HFFc6 (cell line): Measurements from ENCODE around the gene TBC1D22B. TPM values are rescaled to one million over a fixed set of nuclear protein-coding genes. Genes with fewer than 3 reads are reported as not detected.

Experiments used
- DNase-seq: peaks from one replicate; pipeline ENCODE4 v3.0.0-alpha.2; 2018
- H3K27ac Mint-ChIP-seq: 2 replicates; pipeline ENCODE4 v1.8.0; 2020; ENCODE audit warnings: mild to moderate bottlenecking, mixed read lengths
- H3K27me3 Mint-ChIP-seq: 2 replicates; pipeline ENCODE4 v1.8.0; 2021; ENCODE audit warnings: mild to moderate bottlenecking, moderate library complexity, mixed read lengths; ENCODE audit not compliant: insufficient read depth
- H3K36me3 Mint-ChIP-seq: 2 replicates; pipeline ENCODE4 v1.8.0; 2021; ENCODE audit warnings: low read depth, mixed read lengths
- H3K4me1 Mint-ChIP-seq: 2 replicates; pipeline ENCODE4 v1.8.0; 2020; ENCODE audit warnings: low read depth, mixed read lengths
- H3K4me3 Mint-ChIP-seq: 2 replicates; pipeline ENCODE4 v1.8.0; 2020; ENCODE audit warnings: mild to moderate bottlenecking, moderate library complexity, mixed read lengths
- H3K9me3 Mint-ChIP-seq: 2 replicates; pipeline ENCODE4 v1.8.0; 2020; ENCODE audit warnings: mild to moderate bottlenecking, mixed read lengths
- total RNA-seq, 6 experiments: library from RNA; stranded (reverse); fragmentation: NEBNext Ultra II Directional; extraction: Animal tissue kit (Norgen Biotek cat#: 25700); gene quantifications; 2 replicates in 1 of 6; 3 replicates in 5 of 6; pipeline ENCODE4 v1.2.3, GENCODE V29; 2021
- TF ChIP-seq, protein P1 (sequence below): fragments of 200-600 bp; sonication (generic); IDR thresholded peaks from 2 replicates; pipeline ENCODE4 v1.5.0; 2021; ENCODE audit warnings: antibody characterized with exemption, mild to moderate bottlenecking

The TBC1D22B gene
- total RNA-seq, 6 experiments from 2014 or later, result 9.0 to 9.6 (median 9.2) TPM

DNA sequence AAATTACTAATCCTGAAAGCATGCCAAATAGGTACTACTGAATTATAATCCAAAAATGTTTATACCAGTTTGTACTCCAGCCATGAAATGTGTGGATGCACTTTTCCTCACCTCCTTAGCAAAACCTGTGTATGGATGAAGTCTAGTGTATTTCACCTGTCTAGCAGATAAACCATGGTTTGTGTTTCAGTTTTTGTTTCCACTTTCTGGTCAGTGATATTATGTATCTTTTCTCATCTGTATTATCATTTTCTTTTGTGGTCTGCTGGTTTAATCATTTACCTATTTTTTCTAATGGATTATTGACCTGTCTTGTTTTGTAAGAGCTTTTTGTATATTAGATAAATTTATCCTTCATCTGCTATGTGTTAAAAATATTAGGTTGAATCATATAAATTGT, 41.4 kb downstream of the TBC1D22B start:
- H3K9me3 Mint-ChIP-seq, result no peaks in the 10 kb centered on the region
- TF ChIP-seq, protein P1, sequence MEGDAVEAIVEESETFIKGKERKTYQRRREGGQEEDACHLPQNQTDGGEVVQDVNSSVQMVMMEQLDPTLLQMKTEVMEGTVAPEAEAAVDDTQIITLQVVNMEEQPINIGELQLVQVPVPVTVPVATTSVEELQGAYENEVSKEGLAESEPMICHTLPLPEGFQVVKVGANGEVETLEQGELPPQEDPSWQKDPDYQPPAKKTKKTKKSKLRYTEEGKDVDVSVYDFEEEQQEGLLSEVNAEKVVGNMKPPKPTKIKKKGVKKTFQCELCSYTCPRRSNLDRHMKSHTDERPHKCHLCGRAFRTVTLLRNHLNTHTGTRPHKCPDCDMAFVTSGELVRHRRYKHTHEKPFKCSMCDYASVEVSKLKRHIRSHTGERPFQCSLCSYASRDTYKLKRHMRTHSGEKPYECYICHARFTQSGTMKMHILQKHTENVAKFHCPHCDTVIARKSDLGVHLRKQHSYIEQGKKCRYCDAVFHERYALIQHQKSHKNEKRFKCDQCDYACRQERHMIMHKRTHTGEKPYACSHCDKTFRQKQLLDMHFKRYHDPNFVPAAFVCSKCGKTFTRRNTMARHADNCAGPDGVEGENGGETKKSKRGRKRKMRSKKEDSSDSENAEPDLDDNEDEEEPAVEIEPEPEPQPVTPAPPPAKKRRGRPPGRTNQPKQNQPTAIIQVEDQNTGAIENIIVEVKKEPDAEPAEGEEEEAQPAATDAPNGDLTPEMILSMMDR, result no peak
- no peak overlapping the region for H3K27ac Mint-ChIP-seq
- no peak for DNase-seq
- no peaks in the 10 kb centered on the region for H3K27me3 Mint-ChIP-seq
- peaks cover 3% of the 10 kb centered on the region; the same call in 1 of the 2 replicates for H3K4me1 Mint-ChIP-seq
- peaks cover 28% of the 10 kb centered on the region for H3K36me3 Mint-ChIP-seq
- no peak overlapping the region for H3K4me3 Mint-ChIP-seq

DNA sequence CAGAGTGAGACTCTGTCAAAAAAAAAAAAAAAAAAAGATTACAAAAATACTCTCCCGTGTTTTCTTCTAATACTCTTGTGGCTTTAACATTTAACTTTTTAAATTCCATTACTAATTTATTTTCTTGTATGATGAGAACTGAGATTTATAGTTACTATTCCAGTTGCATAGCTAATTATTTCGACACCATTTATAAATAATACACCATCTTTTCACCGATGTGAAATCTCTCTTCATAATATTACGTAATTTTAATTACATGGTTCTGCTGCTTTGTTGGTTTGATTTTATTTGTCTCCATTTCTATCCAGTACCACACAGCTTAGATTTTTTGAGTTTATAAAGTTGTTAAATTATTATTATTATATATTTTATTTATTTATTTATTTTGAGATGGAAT, 42.4 kb downstream of the TBC1D22B start:
- TF ChIP-seq, protein P1, result no peak
- no peak for DNase-seq
- Mint-ChIP-seq H3K4me3 (no peak overlapping the region), H3K9me3 (no peaks in the 10 kb centered on the region), H3K4me1 (peaks cover 8% of the 10 kb centered on the region; the same call in 1 of the 2 replicates), H3K27ac (no peak overlapping the region), H3K36me3 (peaks cover 24% of the 10 kb centered on the region), H3K27me3 (no peaks in the 10 kb centered on the region)

DNA sequence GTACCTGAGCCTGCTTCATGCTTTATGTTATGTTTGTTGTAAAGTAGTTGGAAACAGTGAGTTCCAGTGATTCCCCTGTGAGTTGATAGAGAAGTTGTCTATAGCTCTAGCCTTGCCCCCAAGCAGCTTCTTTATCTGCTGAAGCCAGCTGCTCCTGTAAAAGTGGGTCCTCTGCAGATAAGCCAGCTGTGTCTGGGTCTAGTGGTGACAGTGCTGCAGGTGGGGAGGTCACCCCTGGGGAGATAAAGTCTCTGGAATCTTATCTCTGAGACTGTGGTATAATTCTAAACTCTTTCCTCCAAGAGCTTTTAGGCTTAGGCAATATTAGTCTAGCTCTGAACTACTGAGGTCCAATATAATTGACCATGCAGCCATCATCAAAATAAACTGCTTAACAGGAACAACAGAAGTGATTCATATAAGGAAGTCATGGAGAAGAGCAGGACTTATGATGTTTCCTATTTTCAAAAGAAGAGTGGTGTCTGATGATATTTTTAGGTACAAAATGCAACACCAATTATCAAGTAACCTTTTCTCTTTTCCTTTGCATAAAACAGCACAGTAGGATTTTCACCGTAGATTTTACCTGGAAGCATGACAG, 44.6 kb downstream of the TBC1D22B start:
- Mint-ChIP-seq H3K27ac (no peak overlapping the region), H3K9me3 (no peaks in the 10 kb centered on the region), H3K4me3 (no peak overlapping the region), H3K4me1 (peaks cover 8% of the 10 kb centered on the region; the same call in 1 of the 2 replicates), H3K27me3 (no peaks in the 10 kb centered on the region), H3K36me3 (peaks cover 11% of the 10 kb centered on the region)
- no peak for DNase-seq
- TF ChIP-seq, protein P1, result no peak

DNA sequence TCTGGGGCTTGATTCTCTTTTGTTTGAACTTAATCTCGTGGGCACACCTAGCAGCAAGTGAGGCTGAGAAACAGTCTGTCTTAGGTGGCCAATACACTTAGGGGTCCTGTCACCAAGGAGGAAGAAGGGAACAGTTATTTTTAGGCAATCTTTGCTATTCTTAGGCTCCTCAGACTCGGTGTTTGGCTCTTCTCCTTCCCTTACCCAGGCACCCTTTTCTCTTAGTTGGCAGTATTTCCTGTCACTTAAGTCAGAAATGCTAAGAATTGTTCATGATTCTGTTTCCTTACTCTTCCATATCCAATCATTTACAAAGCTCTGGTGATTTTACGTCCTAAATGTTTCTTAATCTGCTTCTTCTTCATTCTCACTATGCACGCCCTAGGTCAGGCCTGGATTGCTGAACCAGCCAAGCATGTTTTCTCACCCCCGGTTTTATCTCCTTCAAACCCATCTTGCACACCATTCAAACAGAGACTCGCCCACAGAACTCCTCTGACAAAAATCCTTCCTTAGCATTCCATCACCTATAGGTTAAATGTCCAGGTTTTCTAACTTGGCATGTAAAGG, 45.6 kb downstream of the TBC1D22B start:
- Mint-ChIP-seq H3K9me3 (no peaks in the 10 kb centered on the region), H3K36me3 (0 out of 2 replicates have a peak, but pooled peaks cover under 1% of the 10 kb centered on the region), H3K27ac (no peak overlapping the region), H3K4me1 (peaks cover 12% of the 10 kb centered on the region), H3K27me3 (no peaks in the 10 kb centered on the region), H3K4me3 (no peak overlapping the region)
- no peak for DNase-seq
- TF ChIP-seq, protein P1, result no peak

DNA sequence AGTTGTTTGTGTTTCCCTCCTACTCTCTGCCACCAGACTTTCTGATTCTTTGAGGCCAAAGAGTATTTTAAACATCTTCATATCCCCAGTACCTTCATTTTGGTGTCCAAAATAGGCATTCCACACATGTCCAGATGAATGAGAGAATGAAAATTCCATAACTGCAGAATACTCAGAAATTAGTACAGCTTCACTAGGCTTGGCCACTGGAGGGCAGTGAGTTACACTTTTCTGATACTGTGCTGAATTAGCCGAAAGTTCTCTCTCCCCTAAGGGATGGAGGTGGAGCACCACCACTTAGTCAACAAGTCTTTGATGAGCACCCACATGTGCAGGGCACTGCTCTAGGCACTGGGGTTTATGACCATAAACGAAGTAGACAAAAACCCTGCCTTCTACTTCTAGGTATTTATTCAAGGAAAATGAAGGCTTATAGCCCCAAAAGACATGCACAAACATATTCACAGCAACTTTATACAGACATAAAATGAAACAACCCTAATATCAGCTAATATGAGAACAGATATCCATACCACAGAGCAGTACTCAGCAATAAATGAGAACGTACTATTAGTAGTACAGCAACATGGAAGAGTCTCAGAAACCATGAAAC, 46.4 kb downstream of the TBC1D22B start:
- H3K27me3 Mint-ChIP-seq, result no peaks in the 10 kb centered on the region
- H3K36me3 Mint-ChIP-seq, result no peaks in the 10 kb centered on the region
- TF ChIP-seq, protein P1, result peak; percentile 81
- no peak overlapping the region for H3K27ac Mint-ChIP-seq
- H3K4me3 Mint-ChIP-seq, result no peak overlapping the region
- H3K9me3 Mint-ChIP-seq, result no peaks in the 10 kb centered on the region
- H3K4me1 Mint-ChIP-seq, result peaks cover 21% of the 10 kb centered on the region
- peak; percentile 45 for DNase-seq
